SK-N-MC (cell line): Measurements from ENCODE around the gene ZDHHC5.

ENCODE experiments used
- EZH2 ChIP-seq: fragments of 200-600 bp; sonication (generic); IDR thresholded peaks from one replicate; pipeline ENCODE4 v1.6.1; 2017; ENCODE audit warnings: antibody characterized with exemption
- POLR2AphosphoS5 ChIP-seq: IDR thresholded peaks from 2 replicates; pipeline ENCODE4 v1.6.1; 2012; ENCODE audit warnings: mild to moderate bottlenecking, low read depth, low read length, borderline replicate concordance

GRCh38 chr11:57638811-57639320 lies 29.0 kb upstream of the ZDHHC5 start:
- no peak for TF ChIP-seq POLR2AphosphoS5
- TF ChIP-seq EZH2, result no peak
